Lung (tissue), 12 donors: ENCODE results near the gene CXCR4. TPM values are rescaled to one million over a fixed set of nuclear protein-coding genes. Genes with fewer than 3 reads are reported as not detected.

Source experiments
- ATAC-seq: fragments of 200-7000 bp; cut with Tn5 transposase; one replicate; pipeline ENCODE4 v1.9.1; 2020; ENCODE audit warnings: moderate number of reproducible peaks; ENCODE audit not compliant: insufficient read depth, low FRiP score
- DNase-seq, 3 donors: peaks; one replicate each; pipeline ENCODE4 v3.0.0-alpha.2; 2013 to 2017
- H3K27ac ChIP-seq, 2 donors: one replicate each; pipeline ENCODE4 v1.5.1; 2013; ENCODE audit warnings: mild to moderate bottlenecking in 2 of 2, moderate library complexity in 2 of 2, control low read depth in 1 of 2, inconsistent platforms in 1 of 2, low read depth in 1 of 2, low read length in 1 of 2
- H3K27me3 ChIP-seq, 3 donors: one replicate each; pipeline ENCODE4 v1.5.1; 2013; ENCODE audit warnings: low read length in 2 of 3; ENCODE audit not compliant: control insufficient read depth in 3 of 3, insufficient read depth in 3 of 3
- H3K36me3 ChIP-seq, 4 donors: one replicate each; pipeline ENCODE4 v1.5.1; 2013; ENCODE audit warnings: low read length in 4 of 4, mild to moderate bottlenecking in 1 of 4, moderate library complexity in 1 of 4; ENCODE audit not compliant: control insufficient read depth in 4 of 4, insufficient read depth in 4 of 4
- H3K4me1 ChIP-seq, 5 donors: one replicate each; pipeline ENCODE4 v1.5.1; 2013; ENCODE audit warnings: low read length in 5 of 5, mild to moderate bottlenecking in 2 of 5, moderate library complexity in 1 of 5; ENCODE audit not compliant: control insufficient read depth in 5 of 5, insufficient read depth in 5 of 5
- H3K4me3 ChIP-seq: one replicate; pipeline ENCODE4 v1.5.1; 2013; ENCODE audit warnings: mild to moderate bottlenecking, control low read depth, moderate library complexity
- H3K9ac ChIP-seq, 2 donors: one replicate each; pipeline ENCODE4 v1.5.1; 2013; ENCODE audit warnings: low read length in 2 of 2, control low read depth in 1 of 2; ENCODE audit not compliant: insufficient read depth in 1 of 2
- H3K9me3 ChIP-seq, 4 donors: one replicate each; pipeline ENCODE4 v1.5.1; 2013; ENCODE audit warnings: low read length in 3 of 4, mild to moderate bottlenecking in 1 of 4, moderate library complexity in 1 of 4; ENCODE audit not compliant: control insufficient read depth in 4 of 4, insufficient read depth in 3 of 4
- CTCF ChIP-seq: IDR thresholded peaks from 2 replicates; pipeline ENCODE4 v1.5.1; 2012; ENCODE audit warnings: mild to moderate bottlenecking; ENCODE audit errors: control extremely low read depth, extremely low read depth
- WGBS, 2 donors: extraction: QIAGEN DNeasy Blood & Tissue Kit; methylation state at CpG; one replicate each; pipeline ENCODE4 v1.1.7; 2013; 5-methylcytosine and 5-hydroxymethylcytosine counted together
- polyA plus RNA-seq, 2 donors: library from polyadenylated mRNA; stranded (reverse); fragments of 200-250 nt; gene quantifications; one replicate each; pipeline ENCODE4 v1.2.1, GENCODE V29; 2013
- total RNA-seq, 2 donors: library from RNA; depleted of rRNA in 1 of 2; stranded (reverse); fragments of >200 nt in 1 of 2; gene quantifications; one replicate each; pipeline ENCODE4 v1.2.1, GENCODE V29; 2014 to 2021
- donor health status: control.
- donor health status: control.
- donor health status: Bipolar disorder and iron deficiency.
- donor health status: healthy.
- donor health status: DM: yes; HTN: yes; CAD: no.

Gene CXCR4
- total and polyA plus RNA-seq, 4 donors, result 17.5 to 214 (median 73.1) TPM

- H3K27me3 ChIP-seq, result no peaks in the 10 kb centered on the region
- no peak for TF ChIP-seq CTCF
- DNase-seq (no peak), ATAC-seq (no peak)
- no peaks in the 10 kb centered on the region for H3K36me3 ChIP-seq
- H3K4me3 ChIP-seq, result no peak overlapping the region
- no peak overlapping the region for H3K9ac ChIP-seq
- H3K27ac ChIP-seq, result no peak overlapping the region
- WGBS, 2 donors, result 45 to 96% methylated on average over 1 of the region's 1 CpG
- no peaks in the 10 kb centered on the region for H3K4me1 ChIP-seq
- H3K9me3 ChIP-seq, result no peaks in the 10 kb centered on the region
Measured at GRCh38 chr2:136149011-136149410, 31.1 kb upstream of the CXCR4 start.

GRCh38 chr2:136146564-136146963 lies 28.6 kb upstream of the CXCR4 start:
- Histone ChIP-seq H3K36me3 (no peaks in the 10 kb centered on the region), H3K9ac (no peak overlapping the region), H3K4me3 (no peak overlapping the region), H3K27me3 (no peaks in the 10 kb centered on the region), H3K9me3 (no peaks in the 10 kb centered on the region), H3K27ac (no peak overlapping the region), H3K4me1 (no peaks in the 10 kb centered on the region)
- no peak for DNase-seq
- no peak for ATAC-seq
- no peak for TF ChIP-seq CTCF

GRCh38 chr2:136143603-136144451 lies 25.9 kb upstream of the CXCR4 start:
- DNase-seq (no peak), ATAC-seq (no peak)
- no peaks in the 10 kb centered on the region for H3K36me3 ChIP-seq
- H3K27me3 ChIP-seq, result no peaks in the 10 kb centered on the region
- no peak overlapping the region for H3K27ac ChIP-seq
- H3K9me3 ChIP-seq, result no peaks in the 10 kb centered on the region
- H3K9ac ChIP-seq, result no peak overlapping the region
- 61 to 73% methylated on average over 6 of the region's 6 CpGs for WGBS, 2 donors
- H3K4me1 ChIP-seq, result no peaks in the 10 kb centered on the region
- H3K4me3 ChIP-seq, result no peak overlapping the region
- TF ChIP-seq CTCF, result no peak
